Fibroblast of peridontal ligament (primary cell): ENCODE data around the gene LIM2.

Experiments
- DNase-seq: peaks from one replicate; pipeline ENCODE4 v3.0.0-alpha.2; 2010; ENCODE audit errors: extremely low read depth

The LIM2 gene

GRCh38 chr19:51396175-51396574 lies 8.4 kb upstream of the LIM2 start:
- no peak for DNase-seq

GRCh38 chr19:51394050-51394836 lies 6.5 kb upstream of the LIM2 start:
- DNase-seq, result peak; percentile 99

- DNase-seq, result no peak
These were observed 4.9 kb upstream of the LIM2 start for GRCh38 chr19:51392701-51393100.

GRCh38 chr19:51391073-51391611 lies 3.4 kb upstream of the LIM2 start:
- no peak for DNase-seq

GRCh38 chr19:51389143-51389542 lies 1.4 kb upstream of the LIM2 start:
- no peak for DNase-seq

- no peak for DNase-seq
These were observed 773 bp downstream of the LIM2 start for GRCh38 chr19:51386882-51387520.

- no peak for DNase-seq
These were observed 5.8 kb downstream of the LIM2 start for GRCh38 chr19:51382004-51382403.

GRCh38 chr19:51380379-51380778 lies 7.4 kb downstream of the LIM2 start:
- no peak for DNase-seq

GRCh38 chr19:51377422-51377821 lies 10.4 kb downstream of the LIM2 start:
- DNase-seq, result no peak

GRCh38 chr19:51375504-51376221 lies 12.1 kb downstream of the LIM2 start:
- no peak for DNase-seq

- DNase-seq, result no peak
These were observed 14.9 kb downstream of the LIM2 start, which contains the start of gene NKG7 for GRCh38 chr19:51372649-51373504. Gene NKG7, minus strand, starts transcription at chr19:51372654. Its CDS starts 119 bp downstream, at chr19:51372535.

GRCh38 chr19:51372021-51372648 lies 15.6 kb downstream of the LIM2 start:
- DNase-seq, result no peak

- no peak for DNase-seq
These were observed 16.5 kb downstream of the LIM2 start for GRCh38 chr19:51371186-51371690.

GRCh38 chr19:51370230-51370629 lies 17.5 kb downstream of the LIM2 start:
- no peak for DNase-seq

- DNase-seq, result no peak
These were observed 19.1 kb downstream of the LIM2 start, which contains the start of gene CLDND2 for GRCh38 chr19:51368366-51369282. Gene CLDND2, minus strand, starts transcription at chr19:51369003. Its CDS starts 426 bp downstream, at chr19:51368577.

GRCh38 chr19:51367565-51368365 lies 20.0 kb downstream of the LIM2 start:
- peak; percentile 97 for DNase-seq

- DNase-seq, result no peak
These were observed 20.6 kb downstream of the LIM2 start for GRCh38 chr19:51367255-51367564.

- DNase-seq, result peak; percentile 96
These were observed 21.2 kb downstream of the LIM2 start for GRCh38 chr19:51366389-51367254.
